Activated T-helper 17 cell treated with anti-CD3 and anti-CD28 coated beads, Interleukin-2, amount 50 U/mL, for 72 hours (primary cell): ENCODE data around the gene SPINT2. TPM values are rescaled to one million over a fixed set of nuclear protein-coding genes. Genes with fewer than 3 reads are reported as not detected.
"Not testable (repeated sequence)": the region's sequence is repeated elsewhere in the genome, so short reads cannot be mapped to it uniquely, and the experiment has no call there.

Source experiments
- ATAC-seq: fragments of 150-1000 bp; cut with Tn5 transposase; replicated peaks from 2 replicates; pipeline ENCODE4 v1.10.0; 2021; ENCODE audit warnings: mild to moderate bottlenecking, moderate library complexity
- H3K27ac Mint-ChIP-seq: one replicate; pipeline ENCODE4 v1.8.0; 2022; ENCODE audit warnings: mixed read lengths
- H3K27me3 Mint-ChIP-seq: one replicate; pipeline ENCODE4 v1.8.0; 2022; ENCODE audit warnings: mixed read lengths
- H3K36me3 Mint-ChIP-seq: one replicate; pipeline ENCODE4 v1.8.0; 2022; ENCODE audit warnings: low read depth, mild to moderate bottlenecking, mixed read lengths
- H3K4me1 Mint-ChIP-seq: one replicate; pipeline ENCODE4 v1.8.0; 2022; ENCODE audit warnings: mixed read lengths
- H3K4me3 Mint-ChIP-seq: one replicate; pipeline ENCODE4 v1.8.0; 2022; ENCODE audit warnings: mild to moderate bottlenecking, mixed read lengths
- H3K9me3 Mint-ChIP-seq: one replicate; pipeline ENCODE4 v1.8.0; 2022; ENCODE audit warnings: mixed read lengths
- total RNA-seq, 2 donors: library from RNA; stranded (reverse); gene quantifications; one replicate each; pipeline ENCODE4 v1.2.3, GENCODE V29; 2022

Gene SPINT2
- 10 to 100 TPM; 21.3 to 56.6 TPM for total RNA-seq

GRCh38 chr19:38264486-38265212 is at the start of gene SPINT2:
Gene SPINT2 (plus strand): TSS chr19:38264573. CDS start chr19:38264893, 320 bp downstream.
- H3K27me3 Mint-ChIP-seq: no peaks in the 10 kb centered on the region
- ATAC-seq: peak; percentile 51
- peaks cover 5% of the 10 kb centered on the region for H3K36me3 Mint-ChIP-seq
- H3K27ac Mint-ChIP-seq: peak within 1 kb of the TSS; percentile 96
- H3K4me1 Mint-ChIP-seq: peaks cover 33% of the 10 kb centered on the region
- H3K4me3 Mint-ChIP-seq: peak within 1 kb of the TSS; percentile 94
- H3K9me3 Mint-ChIP-seq: peaks cover 4% of the 10 kb centered on the region

GRCh38 chr19:38216785-38217641 is 47.4 kb upstream of the SPINT2 start:
- H3K4me3 Mint-ChIP-seq: no peak overlapping the region
- H3K27ac Mint-ChIP-seq: no peak overlapping the region
- peaks cover 13% of the 10 kb centered on the region for H3K4me1 Mint-ChIP-seq
- no peaks in the 10 kb centered on the region for H3K9me3 Mint-ChIP-seq
- H3K36me3 Mint-ChIP-seq: peaks cover 8% of the 10 kb centered on the region
- peaks cover 37% of the 10 kb centered on the region for H3K27me3 Mint-ChIP-seq
- no peak for ATAC-seq

GRCh38 chr19:38218204-38218603 is 46.2 kb upstream of the SPINT2 start:
- no peak overlapping the region for H3K27ac Mint-ChIP-seq
- H3K4me1 Mint-ChIP-seq: peaks cover 18% of the 10 kb centered on the region
- H3K9me3 Mint-ChIP-seq: no peaks in the 10 kb centered on the region

GRCh38 chr19:38219221-38219620 is 45.2 kb upstream of the SPINT2 start:
- H3K27ac Mint-ChIP-seq: no peak overlapping the region
- peaks cover 44% of the 10 kb centered on the region for H3K27me3 Mint-ChIP-seq
- H3K4me3 Mint-ChIP-seq: no peak overlapping the region
- ATAC-seq: no peak
- peaks cover 18% of the 10 kb centered on the region for H3K4me1 Mint-ChIP-seq
- peaks cover 7% of the 10 kb centered on the region for H3K36me3 Mint-ChIP-seq
- no peaks in the 10 kb centered on the region for H3K9me3 Mint-ChIP-seq

More at GRCh38 chr19:38218204-38218603, 46.2 kb upstream of the SPINT2 start:
- H3K27me3 Mint-ChIP-seq: peaks cover 43% of the 10 kb centered on the region
- no peak for ATAC-seq
- no peak overlapping the region for H3K4me3 Mint-ChIP-seq
- peaks cover 10% of the 10 kb centered on the region for H3K36me3 Mint-ChIP-seq

DNA sequence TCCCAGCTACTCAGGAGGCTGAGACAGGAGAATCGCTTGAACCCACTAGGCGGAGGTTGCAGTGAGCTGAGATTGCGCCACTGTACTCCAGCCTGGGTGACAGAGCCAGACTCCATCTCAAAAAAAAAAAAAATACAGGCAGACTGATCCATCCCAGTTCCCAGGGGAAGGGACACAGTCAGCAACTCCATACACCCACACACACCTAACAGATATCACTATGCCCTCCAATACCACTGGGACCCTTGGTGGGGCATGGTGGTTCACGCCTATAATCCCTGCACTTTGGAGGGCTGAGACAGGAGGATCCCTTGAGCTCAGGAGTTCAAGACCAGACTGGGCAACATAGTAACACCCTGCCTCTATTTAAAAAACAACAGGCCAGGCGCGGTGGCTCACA is 43.0 kb upstream of the SPINT2 start:
- H3K4me3 Mint-ChIP-seq: no peak overlapping the region
- peaks cover 6% of the 10 kb centered on the region for H3K36me3 Mint-ChIP-seq
- peaks cover 45% of the 10 kb centered on the region for H3K27me3 Mint-ChIP-seq
- no peak overlapping the region for H3K27ac Mint-ChIP-seq
- no peak for ATAC-seq
- peaks cover 19% of the 10 kb centered on the region for H3K4me1 Mint-ChIP-seq
- no peaks in the 10 kb centered on the region for H3K9me3 Mint-ChIP-seq

GRCh38 chr19:38221919-38222830 is 42.2 kb upstream of the SPINT2 start:
- peaks cover 19% of the 10 kb centered on the region for H3K4me1 Mint-ChIP-seq
- H3K27ac Mint-ChIP-seq: no peak overlapping the region
- H3K9me3 Mint-ChIP-seq: no peaks in the 10 kb centered on the region
- H3K27me3 Mint-ChIP-seq: peaks cover 50% of the 10 kb centered on the region
- ATAC-seq: no peak
- H3K36me3 Mint-ChIP-seq: peaks cover 6% of the 10 kb centered on the region
- no peak overlapping the region for H3K4me3 Mint-ChIP-seq

DNA sequence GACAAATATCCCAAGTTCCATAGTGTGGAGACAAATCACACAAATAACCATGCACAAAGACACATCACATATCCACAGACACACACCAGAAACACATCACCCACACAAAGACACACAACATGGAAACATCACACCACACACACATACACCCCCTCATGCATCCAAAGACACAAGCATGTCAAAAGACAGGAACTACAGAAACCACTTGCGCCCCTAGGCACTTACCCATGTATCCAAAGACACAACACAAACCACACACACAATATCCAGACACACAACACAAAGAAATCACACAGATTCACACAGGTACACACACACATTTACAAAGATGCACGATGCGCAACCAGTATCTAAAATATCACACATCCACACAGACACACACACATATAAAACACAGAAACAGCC is 41.3 kb upstream of the SPINT2 start:
- no peak for ATAC-seq
- H3K9me3 Mint-ChIP-seq: no peaks in the 10 kb centered on the region
- peaks cover 19% of the 10 kb centered on the region for H3K4me1 Mint-ChIP-seq
- peaks cover 53% of the 10 kb centered on the region for H3K27me3 Mint-ChIP-seq
- H3K27ac Mint-ChIP-seq: no peak overlapping the region
- peak overlapping the region; percentile 15 for H3K4me3 Mint-ChIP-seq
- H3K36me3 Mint-ChIP-seq: peaks cover 6% of the 10 kb centered on the region

- ATAC-seq: no peak
- H3K4me3 Mint-ChIP-seq: peak overlapping the region; percentile 15
These were observed 40.8 kb upstream of the SPINT2 start for GRCh38 chr19:38223617-38224013.

GRCh38 chr19:38224014-38224862 is 40.1 kb upstream of the SPINT2 start, which contains the start of gene DPF1:
Gene DPF1 (minus strand): TSS chr19:38224222. CDS start chr19:38224142, 80 bp downstream.
- Mint-ChIP-seq H3K4me3 (peak within 1 kb of the TSS; percentile 15), H3K27ac (no peak within 1 kb of the TSS), H3K27me3 (peaks cover 44% of the 10 kb centered on the region), H3K36me3 (peaks cover 6% of the 10 kb centered on the region), H3K4me1 (peaks cover 19% of the 10 kb centered on the region), H3K9me3 (no peaks in the 10 kb centered on the region)
- peak; percentile 74 for ATAC-seq

More at GRCh38 chr19:38223617-38224013, 40.8 kb upstream of the SPINT2 start:
- peaks cover 19% of the 10 kb centered on the region for H3K4me1 Mint-ChIP-seq
- peaks cover 49% of the 10 kb centered on the region for H3K27me3 Mint-ChIP-seq
- peaks cover 6% of the 10 kb centered on the region for H3K36me3 Mint-ChIP-seq
- no peak overlapping the region for H3K27ac Mint-ChIP-seq
- H3K9me3 Mint-ChIP-seq: no peaks in the 10 kb centered on the region

DNA sequence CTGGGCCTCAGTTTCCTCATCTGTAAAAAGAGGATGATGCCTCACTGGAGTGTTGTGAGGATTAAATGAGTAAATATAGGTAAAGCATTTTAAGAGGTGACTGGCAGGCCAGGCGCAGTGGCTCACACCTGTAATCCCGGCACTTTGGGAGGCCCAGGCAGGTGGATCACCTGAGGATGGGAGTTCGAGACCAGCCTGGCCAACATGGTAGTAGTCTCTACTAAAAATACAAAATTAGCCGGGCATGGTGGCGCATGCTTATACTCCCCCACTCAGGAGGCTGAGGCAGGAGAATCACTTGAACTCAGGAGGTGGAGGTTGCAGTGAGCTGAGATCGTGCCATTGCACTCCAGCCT is 39.5 kb upstream of the SPINT2 start:
- Mint-ChIP-seq H3K4me1 (peaks cover 19% of the 10 kb centered on the region), H3K27me3 (peaks cover 42% of the 10 kb centered on the region), H3K4me3 (peak overlapping the region; percentile 15)
- ATAC-seq, H3K27ac Mint-ChIP-seq, H3K36me3 Mint-ChIP-seq, H3K9me3 Mint-ChIP-seq: not testable (repeated sequence)

GRCh38 chr19:38227287-38228004 is 36.9 kb upstream of the SPINT2 start:
- peaks cover 6% of the 10 kb centered on the region for H3K36me3 Mint-ChIP-seq
- no peak overlapping the region for H3K27ac Mint-ChIP-seq
- H3K4me1 Mint-ChIP-seq: peaks cover 14% of the 10 kb centered on the region
- no peaks in the 10 kb centered on the region for H3K9me3 Mint-ChIP-seq
- no peak for ATAC-seq
- H3K27me3 Mint-ChIP-seq: peaks cover 47% of the 10 kb centered on the region
- H3K4me3 Mint-ChIP-seq: peak overlapping the region; percentile 15

DNA sequence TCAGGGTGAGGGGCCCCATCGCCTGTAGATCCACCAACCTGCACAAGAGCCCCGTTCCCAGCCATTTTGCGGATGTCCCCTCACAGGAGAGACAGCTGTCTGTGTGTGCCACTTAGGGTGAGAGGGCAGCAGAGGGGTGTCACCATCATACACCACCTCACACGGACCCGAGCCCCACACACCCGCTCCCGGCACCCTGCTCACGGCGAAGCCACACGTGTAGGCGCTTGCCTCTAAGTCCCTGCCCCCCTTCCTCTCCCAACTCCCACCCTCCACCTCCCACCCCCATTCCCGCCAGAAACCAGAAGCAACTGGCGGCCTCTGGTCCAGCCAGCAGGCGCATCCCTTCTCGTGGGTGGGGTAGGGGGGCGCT is 36.4 kb upstream of the SPINT2 start:
- no peak overlapping the region for H3K27ac Mint-ChIP-seq
- peak overlapping the region; percentile 15 for H3K4me3 Mint-ChIP-seq
- H3K27me3 Mint-ChIP-seq: peaks cover 44% of the 10 kb centered on the region
- peaks cover 5% of the 10 kb centered on the region for H3K36me3 Mint-ChIP-seq
- no peaks in the 10 kb centered on the region for H3K9me3 Mint-ChIP-seq
- no peak for ATAC-seq
- peaks cover 12% of the 10 kb centered on the region for H3K4me1 Mint-ChIP-seq
